WERI-Rb-1 (cell line): Measurements from ENCODE around the gene IRF6.

Source experiments
- DNase-seq: peaks from one replicate; pipeline ENCODE4 v3.0.0-alpha.2; 2020
- H3K27ac ChIP-seq: fragments of 250-450 bp; sonication (Bioruptor Pico); 2 replicates; pipeline ENCODE4 v1.5.1; 2020; ENCODE audit warnings: mild to moderate bottlenecking, moderate library complexity
- H3K27me3 ChIP-seq: fragments of 250-450 bp; sonication (Bioruptor Pico); 2 replicates; pipeline ENCODE4 v1.5.1; 2021; ENCODE audit warnings: mild to moderate bottlenecking, low read depth, moderate library complexity; ENCODE audit not compliant: insufficient read depth, severe bottlenecking
- H3K36me3 ChIP-seq: fragments of 250-450 bp; sonication (Bioruptor Pico); 2 replicates; pipeline ENCODE4 v1.5.1; 2020; ENCODE audit warnings: mild to moderate bottlenecking, moderate library complexity
- H3K4me3 ChIP-seq: 2 replicates; pipeline ENCODE4 v1.5.1; 2011; ENCODE audit warnings: low read depth, mild to moderate bottlenecking, control low read depth, low read length
- H3K9me3 ChIP-seq: fragments of 250-450 bp; sonication (Bioruptor Pico); 2 replicates; pipeline ENCODE4 v1.5.1; 2021; ENCODE audit warnings: mild to moderate bottlenecking, moderate library complexity; ENCODE audit not compliant: severe bottlenecking
- CTCF ChIP-seq: IDR thresholded peaks from 2 replicates; pipeline ENCODE4 v1.5.1; 2011; ENCODE audit warnings: low read depth, mild to moderate bottlenecking, control low read depth, inconsistent platforms, low read length

IRF6 gene

GRCh38 chr1:209805341-209805781 is 581 bp downstream of the IRF6 start:
- H3K27ac ChIP-seq, result no peak overlapping the region
- H3K4me3 ChIP-seq, result no peak overlapping the region
- DNase-seq, result no peak

DNA sequence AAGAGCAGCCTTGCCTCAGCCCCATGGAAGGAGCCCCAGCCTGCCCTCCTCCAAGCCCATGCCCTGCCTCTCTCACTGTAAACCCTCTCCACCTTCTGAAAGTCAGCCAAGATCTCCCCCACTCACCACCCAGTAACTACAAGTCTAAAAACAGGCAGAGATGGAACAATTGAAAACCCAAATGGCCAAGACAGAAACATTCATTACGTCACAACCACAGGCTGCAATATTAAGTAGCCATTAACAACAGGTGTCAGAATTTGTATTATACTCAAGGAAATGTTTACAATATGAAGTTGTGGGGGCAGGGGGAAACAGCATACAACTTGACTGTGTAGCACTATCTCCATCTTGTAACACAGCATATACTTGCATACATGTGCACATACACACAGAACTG is 2.4 kb downstream of the IRF6 start:
- Histone ChIP-seq H3K36me3 (no peaks in the 10 kb centered on the region), H3K9me3 (no peaks in the 10 kb centered on the region), H3K27me3 (no peaks in the 10 kb centered on the region), H3K4me3 (no peak overlapping the region), H3K27ac (no peak overlapping the region)
- TF ChIP-seq CTCF, result no peak
- no peak for DNase-seq

More at GRCh38 chr1:209805341-209805781, 581 bp downstream of the IRF6 start:
- Histone ChIP-seq H3K36me3 (no peaks in the 10 kb centered on the region), H3K9me3 (no peaks in the 10 kb centered on the region), H3K27me3 (no peaks in the 10 kb centered on the region)
- no peak for TF ChIP-seq CTCF

DNA sequence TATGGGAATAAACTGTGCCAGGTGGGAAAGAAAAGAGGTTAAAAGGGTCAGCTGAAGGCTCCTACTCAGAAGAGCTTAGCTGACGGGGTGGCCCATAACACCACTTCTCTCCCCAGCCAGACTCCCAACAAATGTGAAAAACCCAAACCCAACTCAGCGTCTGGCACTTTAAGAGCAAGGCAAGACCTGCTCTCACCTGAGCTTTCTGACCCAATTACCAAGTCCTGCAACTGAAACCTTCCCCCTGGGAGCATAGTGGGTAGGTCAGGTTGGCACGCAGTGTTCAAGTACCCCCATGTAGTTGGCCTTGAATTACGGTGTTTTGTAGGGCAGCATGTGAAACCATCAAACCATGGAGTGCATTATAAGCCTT is 3.2 kb downstream of the IRF6 start:
- no peaks in the 10 kb centered on the region for H3K36me3 ChIP-seq
- H3K9me3 ChIP-seq, result no peaks in the 10 kb centered on the region
- no peaks in the 10 kb centered on the region for H3K27me3 ChIP-seq
- H3K4me3 ChIP-seq, result no peak overlapping the region
- TF ChIP-seq CTCF, result no peak
- DNase-seq, result no peak
- no peak overlapping the region for H3K27ac ChIP-seq

DNA sequence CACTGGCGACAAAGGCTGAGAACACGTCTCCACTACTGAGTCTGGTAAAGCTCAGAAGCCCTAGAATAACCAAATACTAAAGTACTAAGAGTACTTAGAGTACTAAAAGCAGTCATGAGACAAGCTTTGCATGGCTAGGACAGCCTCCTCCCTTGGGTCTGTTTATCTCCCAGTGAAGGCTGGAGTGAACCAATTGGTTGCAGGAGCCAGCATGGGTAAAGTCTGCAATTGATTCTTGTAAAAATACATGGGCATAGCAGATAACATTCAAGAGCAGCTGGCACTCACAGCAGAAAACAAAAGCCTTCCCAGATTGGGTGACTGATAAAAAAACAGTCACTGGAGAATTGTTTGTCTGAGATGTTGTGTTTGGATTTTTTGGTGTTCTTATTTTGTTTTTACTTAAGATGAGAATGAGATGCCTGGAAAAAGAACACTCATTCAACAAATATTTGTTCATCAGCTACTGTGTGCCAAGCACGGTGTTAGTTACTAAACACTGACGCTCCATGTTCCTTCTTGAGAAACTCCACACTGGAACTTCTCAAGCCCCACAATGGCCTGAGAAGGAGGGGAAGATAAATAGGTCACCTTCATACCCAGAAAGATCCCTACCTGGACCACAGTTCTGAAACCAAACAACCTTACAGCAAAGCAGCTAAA is 3.7 kb downstream of the IRF6 start:
- H3K27me3 ChIP-seq, result no peaks in the 10 kb centered on the region
- no peak overlapping the region for H3K27ac ChIP-seq
- no peak overlapping the region for H3K4me3 ChIP-seq
- no peak for DNase-seq
- H3K9me3 ChIP-seq, result no peaks in the 10 kb centered on the region
- H3K36me3 ChIP-seq, result no peaks in the 10 kb centered on the region
- no peak for TF ChIP-seq CTCF

DNA sequence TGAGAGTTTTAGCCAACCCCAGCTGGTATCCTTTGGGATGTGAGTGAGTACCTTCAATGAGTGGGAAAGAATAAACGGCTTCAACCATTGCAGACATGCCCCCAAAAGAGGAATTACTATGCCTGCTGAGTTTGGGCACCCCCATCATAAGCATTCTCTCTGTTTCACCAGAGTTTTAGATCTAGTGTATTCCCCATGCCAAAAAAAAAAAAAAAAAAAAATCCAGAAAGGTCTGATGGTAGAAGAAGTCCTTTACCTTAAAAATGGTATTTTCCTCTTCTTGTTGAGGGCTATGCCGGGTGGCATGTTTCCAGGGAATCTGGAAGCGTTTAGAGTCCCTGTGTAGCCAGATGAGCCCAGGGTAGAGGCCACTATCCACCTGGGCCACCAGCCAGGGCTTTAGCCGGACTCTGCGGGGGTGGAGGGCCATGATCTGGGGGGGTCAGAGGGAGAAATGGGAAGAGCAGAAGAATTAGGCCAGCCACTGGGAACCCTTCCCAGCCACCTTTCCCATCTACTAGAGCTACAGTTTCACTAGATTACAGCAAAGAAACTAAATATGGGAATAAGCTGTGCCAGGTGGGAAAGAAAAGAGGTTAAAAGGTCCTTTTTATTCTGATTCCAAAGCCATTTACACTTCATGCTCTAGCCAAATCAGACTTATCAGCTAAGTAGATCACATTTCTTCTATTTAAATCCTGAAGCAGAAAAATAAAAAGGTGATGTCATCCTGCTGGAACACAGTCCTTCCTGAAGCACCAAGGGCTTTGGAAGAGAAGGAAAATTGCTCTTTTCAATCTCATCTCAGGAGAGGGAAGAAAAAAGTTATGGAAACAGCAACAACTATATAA is 4.7 kb downstream of the IRF6 start:
- TF ChIP-seq CTCF, result no peak
- no peaks in the 10 kb centered on the region for H3K36me3 ChIP-seq
- H3K27ac ChIP-seq, result no peak overlapping the region
- DNase-seq, result no peak
- H3K27me3 ChIP-seq, result no peaks in the 10 kb centered on the region
- H3K9me3 ChIP-seq, result no peaks in the 10 kb centered on the region
- H3K4me3 ChIP-seq, result no peak overlapping the region
